Spleen (tissue), 11 donors: Measurements from ENCODE around the gene NSUN6. TPM values are rescaled to one million over a fixed set of nuclear protein-coding genes. Genes with fewer than 3 reads are reported as not detected.

Experiments
- DNase-seq: peaks from one replicate; pipeline ENCODE4 v3.0.0-alpha.2; 2020
- H3K27ac ChIP-seq, 8 donors: fragments of 200-600 bp; sonication (generic) in 7 of 8; 1 replicate in 4 of 8; 2 replicates in 4 of 8; pipeline versions ENCODE4 v1.5.0 to v1.8.0; 2016 to 2021; ENCODE audit warnings: inconsistent platforms in 4 of 8, mild to moderate bottlenecking in 4 of 8, moderate library complexity in 1 of 8
- H3K27me3 ChIP-seq, 7 donors: fragments of 200-600 bp; sonication (generic) in 6 of 7; replicated peaks in 1 of 7; 1 replicate in 4 of 7; 2 replicates in 3 of 7; pipeline versions ENCODE4 v1.5.0 to v1.8.0; 2016 to 2021; ENCODE audit warnings: inconsistent platforms in 3 of 7, mild to moderate bottlenecking in 1 of 7
- H3K36me3 ChIP-seq, 6 donors: fragments of 200-600 bp; sonication (generic) in 5 of 6; 1 replicate in 4 of 6; 2 replicates in 2 of 6; pipeline versions ENCODE4 v1.5.0 to v1.8.0; 2016 to 2021; ENCODE audit warnings: inconsistent platforms in 2 of 6
- H3K4me1 ChIP-seq, 6 donors: fragments of 200-600 bp; sonication (generic) in 5 of 6; 1 replicate in 3 of 6; 2 replicates in 3 of 6; pipeline versions ENCODE4 v1.5.0 to v1.8.0; 2016 to 2021; ENCODE audit warnings: inconsistent platforms in 3 of 6
- H3K4me3 ChIP-seq, 8 donors: fragments of 200-600 bp; sonication (generic) in 7 of 8; 1 replicate in 4 of 8; 2 replicates in 4 of 8; pipeline versions ENCODE4 v1.5.0 to v1.8.0; 2016 to 2021; ENCODE audit warnings: inconsistent platforms in 4 of 8, mild to moderate bottlenecking in 4 of 8, moderate library complexity in 2 of 8
- H3K9me3 ChIP-seq, 8 donors: fragments of 200-600 bp; sonication (generic) in 7 of 8; 1 replicate in 4 of 8; 2 replicates in 4 of 8; pipeline versions ENCODE4 v1.5.0 to v1.8.0; 2016 to 2021; ENCODE audit warnings: inconsistent platforms in 4 of 8
- CTCF ChIP-seq, 11 experiments: fragments of 200-600 bp in 7 of 11; fragments of 450-650 bp in 4 of 11; sonication (generic) in 4 of 11; IDR thresholded peaks in 8 of 11; conservative IDR thresholded peaks in 3 of 11; 1 replicate in 7 of 11; 2 replicates in 4 of 11; pipeline versions ENCODE4 v1.4.0 to v1.8.0; 2016 to 2021; ENCODE audit warnings: antibody characterized with exemption in 11 of 11, inconsistent platforms in 4 of 11, mild to moderate bottlenecking in 1 of 11
- POLR2A ChIP-seq, 3 donors: fragments of 450-650 bp; IDR thresholded peaks; one replicate each; pipeline ENCODE4 v1.5.1; 2017; ENCODE audit warnings: antibody characterized with exemption in 3 of 3, mild to moderate bottlenecking in 1 of 3
- POLR2AphosphoS5 ChIP-seq, 3 donors: sonication (generic); formaldehyde crosslinking; IDR thresholded peaks; one replicate each; pipeline ENCODE4 v1.5.1; 2017; ENCODE audit warnings: antibody characterized with exemption in 3 of 3
- WGBS, 5 donors: extraction: QIAGEN DNeasy Blood & Tissue Kit in 3 of 5; methylation state at CpG; one replicate each; pipeline versions ENCODE4 v1.1.5 to v1.1.7; 2013 to 2018; 5-methylcytosine and 5-hydroxymethylcytosine counted together
- intact Hi-C: fragments of 100-400 bp; cut with DNase I; formaldehyde crosslinking; loops from one replicate; pipeline ENCODE4 v1.15.0; 2023; ENCODE audit warnings: low total_unique reads
- polyA plus RNA-seq, 3 donors: library from polyadenylated mRNA; stranded (reverse); fragments of 200-250 nt; gene quantifications; one replicate each; pipeline ENCODE4 v1.2.1, GENCODE V29; 2013
- total RNA-seq, 7 donors: library from RNA; depleted of rRNA in 3 of 7; stranded (reverse); fragments of >200 nt in 3 of 7; fragmentation: NEBNext Ultra II Directional in 4 of 7; extraction: Animal tissue kit (Norgen Biotek cat#: 25700) in 4 of 7; gene quantifications; one replicate each; pipeline versions ENCODE4 v1.1.0 to v1.2.1, GENCODE V29; 2016 to 2021
- donor health status: healthy with polysubstance abuse.
- donor health status: DM: no; HTN: no; CAD: no; lungs with moderate emphysema.
- donor health status: DM: no; HTN: no; CAD: no.
- donor health status: Bipolar disorder and iron deficiency.
- donor health status: healthy.
- donor health status: DM: no; HTN: no; CAD: no.
- donor health status: DM: yes; HTN: yes; CAD: no.

The NSUN6 gene
- total and polyA plus RNA-seq, 10 donors, result 6.4 to 25.8 (median 15.6) TPM

- DNase-seq, result no peak
- H3K36me3 ChIP-seq, result peaks cover 0 to 14% (median 4%) of the 10 kb centered on the region in 6 donors
- H3K9me3 ChIP-seq, result peaks cover 0 to 100% (median 85%) of the 10 kb centered on the region in 8 donors
- no peak overlapping the region for H3K4me3 ChIP-seq
- no peak overlapping the region for H3K27ac ChIP-seq
- TF ChIP-seq CTCF (IDR thresholded peaks at IDR 0.05 in 8 of 11, conservative IDR thresholded peaks at IDR 0.05 in 3 of 11) (no peak), POLR2A (IDR thresholded peaks at IDR 0.05) (no peak), POLR2AphosphoS5 (IDR thresholded peaks at IDR 0.05) (no peak)
- 94 to 99% (median 99%) methylated on average over 3 of the region's 3 CpGs for WGBS, 5 donors
- no peaks in the 10 kb centered on the region for H3K27me3 ChIP-seq
- no peaks in the 10 kb centered on the region for H3K4me1 ChIP-seq
- intact Hi-C loops, result no loop called here
These were observed 84.0 kb downstream of the NSUN6 start for GRCh38 chr10:18567343-18567856.

GRCh38 chr10:18566177-18566576, 85.2 kb downstream of the NSUN6 start:
- Histone ChIP-seq H3K36me3 (peaks cover 0 to 23% (median 8%) of the 10 kb centered on the region in 6 donors), H3K27ac (no peak overlapping the region), H3K27me3 (no peaks in the 10 kb centered on the region), H3K9me3 (peaks cover 0 to 97% (median 86%) of the 10 kb centered on the region in 8 donors), H3K4me3 (no peak overlapping the region), H3K4me1 (no peaks in the 10 kb centered on the region)
- 83 to 97% (median 84%) methylated on average over 4 of the region's 4 CpGs for WGBS, 5 donors
- intact Hi-C loops, result no loop called here
- no peak for DNase-seq
- TF ChIP-seq POLR2AphosphoS5 (IDR thresholded peaks at IDR 0.05), result no peak
- TF ChIP-seq POLR2A (IDR thresholded peaks at IDR 0.05), result no peak
- no peak for TF ChIP-seq CTCF (IDR thresholded peaks at IDR 0.05 in 8 of 11, conservative IDR thresholded peaks at IDR 0.05 in 3 of 11)

- peaks cover 0 to 95% (median 87%) of the 10 kb centered on the region in 8 donors for H3K9me3 ChIP-seq
- H3K36me3 ChIP-seq, result peaks cover 0 to 32% (median 8%) of the 10 kb centered on the region in 6 donors
- H3K4me1 ChIP-seq, result no peaks in the 10 kb centered on the region
- TF ChIP-seq POLR2A (IDR thresholded peaks at IDR 0.05), result no peak
- intact Hi-C loops, result no loop called here
- DNase-seq, result no peak
- no peaks in the 10 kb centered on the region for H3K27me3 ChIP-seq
- H3K27ac ChIP-seq, result no peak overlapping the region
- 94 to 98% (median 98%) methylated on average over 5 of the region's 5 CpGs for WGBS, 5 donors
- H3K4me3 ChIP-seq, result no peak overlapping the region
These were observed 86.4 kb downstream of the NSUN6 start for GRCh38 chr10:18565006-18565405.

GRCh38 chr10:18563003-18563726, 88.2 kb downstream of the NSUN6 start:
- no peak for DNase-seq
- no peaks in the 10 kb centered on the region for H3K4me1 ChIP-seq
- H3K27me3 ChIP-seq, result no peaks in the 10 kb centered on the region
- peaks cover 0 to 51% (median 14%) of the 10 kb centered on the region in 6 donors for H3K36me3 ChIP-seq
- H3K27ac ChIP-seq, result no peak overlapping the region
- intact Hi-C loops, result no loop called here
- H3K4me3 ChIP-seq, result no peak overlapping the region
- no peak for TF ChIP-seq POLR2A (IDR thresholded peaks at IDR 0.05)
- WGBS, 5 donors, result 94 to 99% (median 96%) methylated on average over 6 of the region's 6 CpGs
- H3K9me3 ChIP-seq, result peaks cover 0 to 95% (median 89%) of the 10 kb centered on the region in 8 donors

GRCh38 chr10:18561861-18562551, 89.4 kb downstream of the NSUN6 start:
- Histone ChIP-seq H3K4me3 (no peak overlapping the region), H3K27ac (no peak overlapping the region), H3K9me3 (peaks cover 0 to 94% (median 88%) of the 10 kb centered on the region in 8 donors), H3K27me3 (no peaks in the 10 kb centered on the region), H3K4me1 (no peaks in the 10 kb centered on the region), H3K36me3 (peaks cover 0 to 62% (median 19%) of the 10 kb centered on the region in 6 donors)
- TF ChIP-seq POLR2A (IDR thresholded peaks at IDR 0.05), result no peak
- no peak for TF ChIP-seq CTCF (IDR thresholded peaks at IDR 0.05 in 8 of 11, conservative IDR thresholded peaks at IDR 0.05 in 3 of 11)
- no peak for TF ChIP-seq POLR2AphosphoS5 (IDR thresholded peaks at IDR 0.05)
- WGBS, 5 donors, result 91 to 99% (median 96%) methylated on average over 8 of the region's 8 CpGs
- DNase-seq, result no peak
- intact Hi-C loops, result no loop called here
